ENCODE results near the gene COPG2.

COPG2 gene

DNA sequence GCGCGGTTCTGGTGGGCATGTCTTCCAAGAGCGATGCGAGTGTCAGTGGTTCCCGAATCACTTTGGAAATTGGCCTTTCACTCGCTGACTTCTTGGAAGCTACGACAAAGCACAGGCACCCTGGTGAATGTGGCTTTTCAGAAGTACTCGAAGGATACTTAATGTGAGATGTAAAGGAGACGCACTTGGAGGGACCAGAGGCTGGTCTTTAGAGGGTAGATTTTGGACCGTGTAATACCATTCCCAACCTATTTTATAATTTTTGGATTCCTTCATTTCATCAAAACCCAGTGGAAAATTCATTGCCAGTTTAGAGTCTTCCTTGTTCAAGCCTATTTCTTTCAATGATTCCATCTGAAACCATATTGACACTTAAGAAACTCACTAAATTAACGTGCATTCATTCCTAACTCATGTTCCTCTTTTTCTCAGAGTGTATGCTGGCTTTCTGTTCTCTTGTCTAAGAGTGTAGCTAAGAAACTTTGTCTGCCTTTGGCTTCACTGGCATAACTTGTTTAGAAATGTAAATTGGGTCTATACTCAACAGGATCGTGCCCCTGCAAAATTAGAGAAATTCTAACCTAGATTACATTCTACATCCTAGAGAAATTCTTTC, 645 bp upstream of the COPG2 start:
- ATAC-seq: peak; percentile 6
- Mint-ChIP-seq H3K4me3 (peak overlapping the region; percentile 95), H3K27me3 (peaks cover 2% of the 10 kb centered on the region), H3K9me3 (no peaks in the 10 kb centered on the region), H3K36me3 (no peaks in the 10 kb centered on the region), H3K4me1 (peaks cover 19% of the 10 kb centered on the region), H3K27ac (peak overlapping the region; percentile 78)

- Mint-ChIP-seq H3K27ac (peak overlapping the region; percentile 78), H3K4me1 (peaks cover 19% of the 10 kb centered on the region), H3K27me3 (no peaks in the 10 kb centered on the region), H3K4me3 (peak overlapping the region; percentile 80), H3K36me3 (no peaks in the 10 kb centered on the region), H3K9me3 (no peaks in the 10 kb centered on the region)
- ATAC-seq: peak; percentile 0
Measured at GRCh38 chr7:130667593-130668257, 823 bp downstream of the COPG2 start.

- H3K27me3 Mint-ChIP-seq: no peaks in the 10 kb centered on the region
- peaks cover 4% of the 10 kb centered on the region for H3K4me1 Mint-ChIP-seq
- no peak overlapping the region for H3K4me3 Mint-ChIP-seq
- H3K27ac Mint-ChIP-seq: no peak overlapping the region
- H3K36me3 Mint-ChIP-seq: peaks cover 36% of the 10 kb centered on the region
- no peak for ATAC-seq
- H3K9me3 Mint-ChIP-seq: no peaks in the 10 kb centered on the region
Measured at GRCh38 chr7:130662426-130662825, 6.1 kb downstream of the COPG2 start.

DNA sequence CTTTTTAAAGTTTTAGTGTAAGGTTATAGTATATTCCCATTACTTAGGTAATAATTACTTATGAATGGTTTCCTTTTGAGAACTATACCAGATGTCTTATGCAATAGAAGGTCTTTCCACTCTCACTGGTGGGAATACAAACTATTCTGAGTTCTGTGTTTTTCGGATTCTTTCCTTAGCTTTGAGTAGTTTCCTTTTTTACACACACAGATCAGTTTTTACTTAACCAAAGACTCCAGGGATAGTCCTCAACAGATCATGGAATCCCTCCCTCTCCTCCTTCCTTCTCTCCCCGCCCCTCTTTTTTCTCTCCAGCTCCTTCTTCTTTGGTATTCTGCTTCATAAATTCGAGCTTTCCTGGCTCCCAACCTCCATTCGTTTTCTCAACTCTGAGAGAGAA, 13.3 kb downstream of the COPG2 start:
- ATAC-seq: no peak
- Mint-ChIP-seq H3K4me1 (no peaks in the 10 kb centered on the region), H3K36me3 (peaks cover 54% of the 10 kb centered on the region), H3K9me3 (no peaks in the 10 kb centered on the region), H3K27ac (peak overlapping the region; percentile 19), H3K4me3 (no peak overlapping the region), H3K27me3 (no peaks in the 10 kb centered on the region)

GRCh38 chr7:130654850-130655249, 13.7 kb downstream of the COPG2 start:
- no peak for ATAC-seq
- Mint-ChIP-seq H3K36me3 (peaks cover 54% of the 10 kb centered on the region), H3K4me1 (peaks cover 4% of the 10 kb centered on the region), H3K27me3 (no peaks in the 10 kb centered on the region), H3K4me3 (no peak overlapping the region), H3K27ac (peak overlapping the region; percentile 19), H3K9me3 (peaks cover 3% of the 10 kb centered on the region)

GRCh38 chr7:130650611-130651120, 17.9 kb downstream of the COPG2 start:
- H3K4me3 Mint-ChIP-seq: no peak overlapping the region
- ATAC-seq: no peak
- H3K36me3 Mint-ChIP-seq: peaks cover 67% of the 10 kb centered on the region
- peaks cover 18% of the 10 kb centered on the region for H3K4me1 Mint-ChIP-seq
- H3K27ac Mint-ChIP-seq: no peak overlapping the region
- peaks cover 8% of the 10 kb centered on the region for H3K9me3 Mint-ChIP-seq
- H3K27me3 Mint-ChIP-seq: no peaks in the 10 kb centered on the region

GRCh38 chr7:130649004-130649790, 19.4 kb downstream of the COPG2 start:
- Mint-ChIP-seq H3K27me3 (no peaks in the 10 kb centered on the region), H3K36me3 (peaks cover 68% of the 10 kb centered on the region), H3K4me1 (peaks cover 18% of the 10 kb centered on the region), H3K27ac (peak overlapping the region; percentile 88), H3K9me3 (peaks cover 8% of the 10 kb centered on the region), H3K4me3 (peak overlapping the region; percentile 45)
- ATAC-seq: peak; percentile 91

- Mint-ChIP-seq H3K36me3 (peaks cover 64% of the 10 kb centered on the region), H3K4me3 (peak overlapping the region; percentile 45), H3K9me3 (peaks cover 8% of the 10 kb centered on the region)
Measured at GRCh38 chr7:130648580-130648979, 20.0 kb downstream of the COPG2 start.

DNA sequence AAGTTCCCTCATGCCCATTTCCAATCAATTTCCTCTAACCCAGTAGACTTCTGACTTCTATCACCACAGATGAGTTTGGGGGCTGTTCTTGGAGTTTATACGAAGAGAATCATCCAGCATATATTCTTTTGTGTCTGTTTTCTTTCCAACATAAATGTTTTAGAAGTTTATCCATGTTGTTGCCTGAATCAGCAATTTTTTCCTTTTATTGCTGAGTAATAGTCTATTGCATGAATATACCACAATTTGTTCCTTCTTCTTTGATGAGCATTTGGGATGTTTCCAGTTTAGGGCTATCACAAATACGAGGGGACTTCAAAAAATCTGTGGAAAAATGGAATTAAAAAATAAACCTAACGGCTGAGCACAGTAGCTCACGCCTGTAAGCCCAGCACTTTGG, 26.2 kb downstream of the COPG2 start:
- Mint-ChIP-seq H3K36me3 (peaks cover 69% of the 10 kb centered on the region), H3K27ac (no peak overlapping the region), H3K4me1 (peaks cover 6% of the 10 kb centered on the region), H3K4me3 (no peak overlapping the region), H3K9me3 (peaks cover 7% of the 10 kb centered on the region), H3K27me3 (no peaks in the 10 kb centered on the region)
- no peak for ATAC-seq

More at GRCh38 chr7:130648580-130648979, 20.0 kb downstream of the COPG2 start:
- Mint-ChIP-seq H3K4me1 (peaks cover 18% of the 10 kb centered on the region), H3K27me3 (no peaks in the 10 kb centered on the region), H3K27ac (peak overlapping the region; percentile 88)
- peak; percentile 81 for ATAC-seq

DNA sequence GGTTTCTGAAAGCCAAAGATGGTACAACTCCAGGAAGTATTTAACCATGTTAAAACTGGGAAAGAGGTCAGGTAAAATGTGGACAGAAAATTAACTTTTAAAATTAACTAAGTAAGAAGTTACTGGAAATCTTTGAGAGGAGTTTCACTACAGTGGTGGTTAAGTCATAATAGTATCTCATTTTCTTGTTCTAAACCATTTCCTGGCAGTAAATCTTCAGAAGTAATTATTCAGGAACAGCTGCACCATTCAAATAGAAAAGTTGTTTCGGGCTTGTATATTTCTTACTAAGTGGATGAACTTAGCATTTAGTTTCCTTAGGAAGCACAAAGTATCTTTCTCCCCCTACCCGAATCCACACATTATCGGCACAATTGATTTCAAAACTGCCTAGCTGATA, 27.1 kb downstream of the COPG2 start:
- ATAC-seq: no peak
- peaks cover 72% of the 10 kb centered on the region for H3K36me3 Mint-ChIP-seq
- H3K4me1 Mint-ChIP-seq: peaks cover 6% of the 10 kb centered on the region
- no peaks in the 10 kb centered on the region for H3K27me3 Mint-ChIP-seq
- no peak overlapping the region for H3K27ac Mint-ChIP-seq
- no peak overlapping the region for H3K4me3 Mint-ChIP-seq
- H3K9me3 Mint-ChIP-seq: peaks cover 10% of the 10 kb centered on the region

- H3K27ac Mint-ChIP-seq: no peak overlapping the region
- H3K9me3 Mint-ChIP-seq: peaks cover 11% of the 10 kb centered on the region
- H3K4me3 Mint-ChIP-seq: no peak overlapping the region
- peaks cover 72% of the 10 kb centered on the region for H3K36me3 Mint-ChIP-seq
- no peak for ATAC-seq
- H3K27me3 Mint-ChIP-seq: no peaks in the 10 kb centered on the region
- H3K4me1 Mint-ChIP-seq: peaks cover 6% of the 10 kb centered on the region
Measured at GRCh38 chr7:130641040-130641439, 27.5 kb downstream of the COPG2 start.

- no peak for ATAC-seq
- no peaks in the 10 kb centered on the region for H3K27me3 Mint-ChIP-seq
- H3K36me3 Mint-ChIP-seq: peaks cover 64% of the 10 kb centered on the region
Measured at GRCh38 chr7:130639388-130639787, 29.2 kb downstream of the COPG2 start.

DNA sequence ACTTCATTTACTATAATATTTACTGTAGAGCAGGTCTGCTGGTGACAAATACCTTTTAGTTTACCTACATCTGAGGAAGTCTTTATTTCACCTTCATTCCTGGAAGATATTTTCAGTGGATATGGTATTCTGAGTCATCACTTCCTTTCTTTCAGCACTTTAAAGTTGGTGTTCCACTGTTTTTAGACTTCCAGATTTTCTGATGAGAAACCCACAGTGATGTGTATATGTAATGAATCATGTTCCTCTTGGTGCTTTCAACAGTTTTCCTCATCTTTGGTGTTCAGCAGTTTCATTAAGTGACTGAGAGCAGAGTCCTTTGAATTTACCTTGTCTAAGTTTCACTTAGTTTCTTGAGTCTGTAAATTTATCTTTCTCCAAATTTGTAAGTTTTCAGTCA, 36.4 kb downstream of the COPG2 start:
- Mint-ChIP-seq H3K4me3 (no peak overlapping the region), H3K27me3 (no peaks in the 10 kb centered on the region), H3K9me3 (peaks cover 15% of the 10 kb centered on the region), H3K27ac (no peak overlapping the region), H3K36me3 (peaks cover 40% of the 10 kb centered on the region), H3K4me1 (no peaks in the 10 kb centered on the region)
- ATAC-seq: no peak

More at GRCh38 chr7:130639388-130639787, 29.2 kb downstream of the COPG2 start:
- no peak overlapping the region for H3K4me3 Mint-ChIP-seq
- peaks cover 6% of the 10 kb centered on the region for H3K4me1 Mint-ChIP-seq
- H3K27ac Mint-ChIP-seq: no peak overlapping the region
- peaks cover 13% of the 10 kb centered on the region for H3K9me3 Mint-ChIP-seq

DNA sequence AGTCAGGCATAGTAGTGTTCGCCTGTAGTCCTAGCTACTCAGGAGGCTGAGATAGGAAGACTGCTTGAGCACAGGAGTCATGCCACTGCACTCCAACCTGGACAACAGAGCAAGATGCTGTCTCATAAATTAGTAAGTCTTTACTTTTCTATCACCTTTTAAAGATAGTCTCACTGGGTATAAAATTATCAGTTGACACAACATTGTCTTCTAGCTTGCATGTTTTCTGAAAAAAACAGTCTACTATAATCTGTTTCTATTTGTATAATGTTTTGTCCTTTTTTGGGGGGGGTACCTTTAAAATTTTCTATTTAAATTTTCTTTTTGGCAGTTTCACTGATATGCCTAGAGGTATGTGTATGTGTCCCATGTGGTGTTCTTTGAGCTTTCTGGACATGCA, 39.6 kb downstream of the COPG2 start:
- ATAC-seq: no peak
- Mint-ChIP-seq H3K27ac (no peak overlapping the region), H3K36me3 (peaks cover 52% of the 10 kb centered on the region), H3K4me1 (no peaks in the 10 kb centered on the region), H3K9me3 (peaks cover 25% of the 10 kb centered on the region), H3K4me3 (no peak overlapping the region), H3K27me3 (no peaks in the 10 kb centered on the region)

DNA sequence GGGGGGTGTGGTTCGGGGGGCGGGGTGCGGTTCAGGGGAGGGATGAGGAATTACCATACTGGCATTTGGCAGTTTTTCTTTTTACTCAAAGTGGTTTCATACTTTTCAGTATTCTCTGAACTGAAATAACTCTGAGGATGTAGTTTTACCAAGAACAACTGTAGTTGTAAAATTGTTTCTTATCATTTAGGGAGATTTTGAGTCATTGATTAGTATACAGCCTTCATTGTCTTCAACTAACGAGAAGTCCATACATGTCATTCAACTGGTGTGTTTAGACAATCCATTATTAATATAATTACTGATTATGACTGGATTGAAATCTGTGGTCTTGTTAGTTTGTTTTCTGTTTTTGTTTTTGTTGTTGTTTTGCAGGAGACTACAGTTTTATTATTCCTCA, 40.8 kb downstream of the COPG2 start:
- no peak overlapping the region for H3K27ac Mint-ChIP-seq
- peaks cover 52% of the 10 kb centered on the region for H3K36me3 Mint-ChIP-seq
- ATAC-seq: no peak
- no peaks in the 10 kb centered on the region for H3K4me1 Mint-ChIP-seq
- no peaks in the 10 kb centered on the region for H3K27me3 Mint-ChIP-seq
- H3K9me3 Mint-ChIP-seq: peaks cover 25% of the 10 kb centered on the region
- H3K4me3 Mint-ChIP-seq: no peak overlapping the region

Measured in stimulated activated memory B cell treated with anti-CD40 and anti-IgM and Interleukin-4, amounts not matched to agents 10 μg/mL and 1 μg/mL and 100 μg/mL, for 72 hours (primary cell).